HG02840 (cell line): Measurements from ENCODE around the gene VKORC1.
A peak's percentile ranks its signal among the peaks of the same experiment; 100 is the strongest.

ENCODE experiments used
- ATAC-seq: cut with Tn5 transposase; IDR thresholded peaks from one replicate; pipeline ENCODE4 v1.9.1; 2021; ENCODE audit warnings: mild to moderate bottlenecking, moderate library complexity, moderate number of reproducible peaks; ENCODE audit not compliant: unreplicated experiment, low FRiP score

The VKORC1 gene

DNA sequence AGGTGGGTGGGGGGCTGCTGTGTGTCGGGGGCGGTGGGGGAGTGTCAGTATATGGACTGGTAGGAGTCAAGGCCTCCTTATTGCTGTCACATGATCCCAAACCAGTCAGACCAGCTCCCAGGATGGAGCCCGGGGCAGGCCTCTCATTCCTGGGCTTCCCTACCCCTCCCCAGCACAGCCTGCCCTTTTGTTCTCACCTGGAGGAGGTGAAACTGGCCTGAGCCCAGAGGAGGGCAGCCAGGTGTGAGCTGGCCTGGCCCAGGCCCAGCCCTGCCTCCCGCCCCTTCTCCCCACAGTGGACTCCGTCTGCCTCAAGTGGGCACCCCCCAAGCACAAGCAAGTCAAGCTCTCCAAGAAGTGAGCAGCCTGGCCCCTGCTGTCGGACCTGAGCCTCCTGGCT lies 36.3 kb upstream of the VKORC1 start:
- no peak for ATAC-seq

DNA sequence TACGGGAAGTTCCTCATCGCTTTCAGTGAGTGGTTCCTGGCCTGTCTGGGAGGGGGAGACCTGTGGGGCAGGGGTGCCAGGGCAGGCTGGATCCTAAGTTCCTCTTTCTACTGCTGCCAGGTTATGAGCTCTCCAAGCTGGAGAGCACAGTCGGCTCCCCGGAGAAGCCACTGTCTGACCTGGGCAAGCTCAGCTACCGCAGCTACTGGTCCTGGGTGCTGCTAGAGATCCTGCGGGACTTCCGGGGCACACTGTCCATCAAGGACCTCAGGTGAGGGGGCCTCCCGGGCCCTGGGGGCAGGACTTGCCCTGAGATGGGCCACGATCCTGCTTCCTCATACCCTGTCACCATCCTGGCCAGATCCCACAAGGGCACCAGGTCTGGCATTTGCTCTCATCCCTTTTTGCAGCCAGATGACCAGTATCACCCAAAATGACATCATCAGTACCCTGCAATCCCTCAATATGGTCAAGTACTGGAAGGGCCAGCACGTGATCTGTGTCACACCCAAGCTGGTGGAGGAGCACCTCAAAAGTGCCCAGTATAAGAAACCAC lies 35.8 kb upstream of the VKORC1 start:
- no peak for ATAC-seq

DNA sequence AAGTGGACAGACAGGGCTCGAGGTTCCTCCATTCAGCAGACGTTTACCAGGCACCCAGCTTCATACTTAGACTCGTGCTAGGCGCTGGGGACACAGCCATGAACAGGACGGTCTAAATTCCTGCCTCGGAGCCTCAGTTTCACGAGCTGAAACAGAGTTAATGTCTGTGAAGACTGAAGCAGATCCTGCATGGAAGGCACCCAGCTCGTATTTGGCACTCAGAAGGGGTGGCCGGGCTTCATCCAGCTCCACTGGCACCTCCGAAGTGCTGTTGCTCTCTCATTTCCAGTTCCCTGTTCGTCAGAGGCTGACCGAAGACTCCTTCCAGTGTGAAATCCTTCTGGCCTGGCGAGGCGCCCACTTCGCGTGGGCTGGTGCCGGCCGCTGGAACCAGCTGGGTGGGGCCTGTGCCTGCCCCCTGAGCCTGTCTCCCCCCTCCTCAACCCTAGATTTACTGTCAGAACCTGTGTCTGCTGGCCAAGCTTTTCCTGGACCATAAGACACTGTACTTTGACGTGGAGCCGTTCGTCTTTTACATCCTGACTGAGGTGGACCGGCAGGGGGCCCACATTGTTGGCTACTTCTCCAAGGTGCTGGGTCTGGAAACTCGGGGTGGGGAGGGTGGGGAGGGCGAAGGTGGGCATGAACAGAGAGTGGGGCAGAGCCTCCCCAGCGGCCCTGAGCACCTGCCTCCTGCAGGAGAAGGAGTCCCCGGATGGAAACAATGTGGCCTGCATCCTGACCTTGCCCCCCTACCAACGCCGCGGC lies 35.2 kb upstream of the VKORC1 start:
- no peak for ATAC-seq

DNA sequence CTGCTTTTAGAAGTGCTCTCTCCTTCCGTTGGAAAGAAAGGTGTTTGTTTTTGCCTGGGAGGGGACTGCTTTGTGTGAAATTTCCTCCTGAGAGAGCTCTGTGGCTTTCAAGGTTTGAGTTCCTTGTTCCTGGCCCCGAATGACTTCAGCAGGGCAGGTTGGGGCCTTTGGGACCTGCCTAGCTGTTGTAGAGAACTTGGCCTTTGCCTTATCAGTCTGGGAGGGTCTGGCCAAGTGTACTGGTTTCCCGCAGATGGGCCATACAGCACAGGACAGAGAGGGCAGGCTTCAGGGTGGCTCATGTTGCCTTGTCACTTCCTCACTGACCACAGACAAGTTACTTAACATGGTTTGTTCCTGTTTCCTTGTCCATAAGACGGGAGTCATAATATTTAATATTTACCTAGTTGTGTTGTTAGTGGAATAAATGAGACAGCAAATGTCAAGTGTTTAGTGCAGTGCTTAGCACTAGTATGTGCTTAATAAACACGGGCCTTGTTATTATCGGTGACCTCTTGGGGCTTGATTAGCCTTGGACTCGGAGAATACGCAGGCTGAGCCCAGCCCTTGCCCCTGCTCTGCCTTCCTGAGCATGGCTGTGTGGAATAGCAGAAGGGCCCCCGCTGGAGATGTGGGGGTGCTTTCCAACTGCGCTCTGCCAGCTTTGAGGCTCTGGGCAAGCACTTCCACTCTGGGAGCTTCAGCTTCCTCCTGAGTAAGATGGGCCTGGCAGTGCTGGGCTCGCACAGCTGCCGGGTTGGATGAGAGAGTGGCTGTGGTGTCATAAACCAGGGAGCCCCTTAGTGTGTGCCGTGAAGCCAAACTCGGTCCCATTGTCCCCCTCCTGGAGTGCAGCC lies 34.3 kb upstream of the VKORC1 start:
- ATAC-seq: no peak

DNA sequence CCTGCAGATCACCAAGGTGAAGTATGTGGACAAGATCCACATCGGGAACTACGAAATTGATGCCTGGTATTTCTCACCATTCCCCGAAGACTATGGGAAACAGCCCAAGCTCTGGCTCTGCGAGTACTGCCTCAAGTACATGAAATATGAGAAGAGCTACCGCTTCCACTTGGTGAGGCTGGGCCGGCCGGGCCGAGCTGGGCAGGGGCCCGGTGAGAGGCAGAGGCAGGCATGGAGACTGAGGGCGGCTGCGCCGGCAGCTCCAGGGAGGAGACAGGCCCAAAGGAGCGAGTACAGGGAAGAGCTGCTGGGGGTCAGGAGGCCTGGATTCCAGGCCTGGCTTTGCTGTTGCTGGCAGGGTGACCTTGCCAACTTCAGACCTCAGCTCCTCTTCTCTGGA lies 32.6 kb upstream of the VKORC1 start:
- no peak for ATAC-seq

DNA sequence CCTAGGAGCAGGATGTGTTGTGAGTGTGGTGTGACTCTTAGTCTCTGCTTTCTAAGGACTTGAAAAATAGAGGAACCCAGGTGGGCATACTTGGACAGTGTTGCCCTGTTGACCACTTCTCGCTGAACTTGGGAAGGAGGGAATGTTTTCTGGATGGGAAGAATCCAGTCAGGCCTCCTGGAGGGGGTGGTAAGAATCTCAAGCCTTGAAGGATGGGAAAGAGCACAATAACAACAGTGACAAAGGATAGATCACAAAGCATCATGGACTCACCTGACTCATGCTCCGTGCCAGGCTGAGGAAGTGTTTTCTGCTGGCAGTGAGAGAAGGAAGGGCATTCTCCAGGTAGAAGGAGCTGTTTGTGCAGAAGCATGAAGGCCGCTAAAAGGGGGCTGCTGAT lies 31.2 kb upstream of the VKORC1 start:
- no peak for ATAC-seq

DNA sequence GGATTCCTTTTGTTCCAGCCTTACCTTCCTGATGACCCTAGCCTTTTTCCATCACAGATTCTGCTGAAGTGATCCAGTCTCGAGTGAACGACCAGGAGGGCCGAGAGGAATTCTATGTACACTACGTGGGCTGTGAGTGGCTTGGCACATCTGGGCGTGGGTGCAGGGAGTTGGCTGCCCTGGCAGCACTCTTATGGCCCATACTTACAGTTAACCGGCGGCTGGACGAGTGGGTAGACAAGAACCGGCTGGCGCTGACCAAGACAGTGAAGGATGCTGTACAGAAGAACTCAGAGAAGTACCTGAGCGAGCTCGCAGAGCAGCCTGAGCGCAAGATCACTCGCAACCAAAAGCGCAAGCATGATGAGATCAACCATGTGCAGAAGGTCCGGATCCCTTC lies 25.5 kb upstream of the VKORC1 start:
- ATAC-seq: no peak

DNA sequence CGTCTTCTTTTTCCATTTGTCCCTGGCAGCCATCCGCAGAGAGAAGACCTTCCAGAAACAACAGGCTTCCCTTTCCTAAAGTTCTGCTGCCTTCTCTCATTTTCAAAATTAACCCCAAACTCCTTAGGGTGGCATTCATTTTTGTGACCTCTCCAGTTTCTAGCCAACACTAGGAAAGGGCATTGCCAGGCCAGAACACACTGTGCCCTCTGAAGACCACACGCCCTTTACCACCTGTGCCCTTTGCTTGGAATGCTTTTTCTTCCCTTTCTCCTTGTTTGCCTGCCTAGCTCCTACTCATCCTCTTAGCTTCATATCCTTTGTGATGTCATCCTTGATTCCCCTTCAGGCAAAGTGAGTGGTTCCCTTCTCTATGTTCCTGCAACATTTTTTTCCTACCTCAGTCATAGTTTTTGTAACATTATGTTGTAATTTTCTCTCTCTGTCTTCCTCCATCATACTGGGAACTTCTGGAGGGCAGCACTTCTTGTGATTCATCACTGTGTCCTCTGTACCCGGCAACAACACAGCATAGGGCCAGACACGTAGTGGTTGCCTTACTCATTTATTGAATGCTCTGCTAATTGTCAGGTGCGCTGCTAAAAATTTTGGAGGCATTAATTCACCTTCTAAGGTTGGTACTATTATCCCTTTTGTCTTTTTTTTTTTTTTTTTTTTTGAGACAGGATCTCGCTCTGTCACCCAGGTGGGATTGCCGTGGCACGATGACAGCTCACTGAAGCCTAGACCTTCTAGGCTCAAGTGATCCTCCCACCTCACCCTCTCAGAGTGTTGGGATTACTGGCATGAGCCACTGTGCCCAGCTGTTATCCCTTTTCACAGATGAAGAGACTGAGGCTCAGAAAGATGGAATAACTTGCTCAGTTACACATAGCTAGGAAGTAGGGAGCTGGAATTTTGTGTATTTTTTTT lies 23.9 kb upstream of the VKORC1 start:
- ATAC-seq: no peak

DNA sequence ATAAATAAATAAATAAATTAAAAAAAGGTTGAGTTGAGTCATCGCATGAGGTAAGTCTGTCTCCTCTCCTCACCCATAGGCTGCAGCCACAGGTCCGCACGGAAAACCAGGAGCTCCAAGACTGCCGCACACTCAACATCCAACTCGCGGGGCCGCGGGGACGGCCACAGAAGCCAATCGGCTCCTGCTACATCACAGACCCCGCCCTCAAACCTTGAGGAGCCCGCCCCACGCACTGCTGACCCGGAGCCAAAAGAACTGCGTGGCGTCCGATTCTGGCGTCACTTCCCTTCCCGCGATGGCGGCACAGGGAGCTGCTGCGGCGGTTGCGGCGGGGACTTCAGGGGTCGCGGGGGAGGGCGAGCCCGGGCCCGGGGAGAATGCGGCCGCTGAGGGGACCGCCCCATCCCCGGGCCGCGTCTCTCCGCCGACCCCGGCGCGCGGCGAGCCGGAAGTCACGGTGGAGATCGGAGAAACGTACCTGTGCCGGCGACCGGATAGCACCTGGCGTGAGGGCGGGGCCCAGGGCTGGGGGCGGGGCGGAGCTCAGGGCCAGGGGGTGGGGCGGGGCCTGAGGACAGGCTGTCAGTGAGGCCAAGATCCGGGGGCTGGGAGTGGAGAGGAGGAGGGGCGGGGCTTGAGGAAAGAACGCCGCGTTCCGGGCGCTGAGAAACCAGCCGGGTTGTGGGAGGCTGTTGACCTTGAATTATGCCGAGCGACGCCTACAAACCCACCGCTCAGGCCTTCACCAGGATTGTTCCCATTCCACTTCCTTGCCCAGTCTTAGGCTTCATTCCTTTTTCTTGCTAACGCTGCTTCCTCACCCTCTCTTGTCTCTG lies 23.0 kb upstream of the VKORC1 start, which contains the start of gene KAT8:
KAT8 (plus strand) TSS at position 281 of the 839 bp plus-strand sequence; CDS start at position 299, 18 bp downstream.
- peak; percentile 94 for ATAC-seq

DNA sequence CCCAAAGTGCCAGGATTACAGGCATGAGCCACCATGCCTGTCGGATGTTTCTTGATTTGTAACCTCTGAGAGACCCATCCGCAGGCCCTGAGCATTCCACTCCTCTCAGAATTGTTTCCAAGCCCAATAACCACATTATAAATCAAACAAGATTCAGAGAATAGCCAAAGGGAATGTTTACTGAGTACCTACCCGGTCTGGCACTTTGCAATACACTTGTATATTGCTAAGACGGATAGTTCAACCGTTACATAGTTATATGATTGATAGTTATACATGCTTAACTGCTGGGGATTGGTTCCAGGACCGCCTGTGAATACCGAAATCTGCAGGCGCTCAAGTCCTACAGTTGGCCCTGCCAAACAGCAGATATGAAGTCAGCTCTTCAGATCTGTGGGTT lies 19.9 kb upstream of the VKORC1 start:
- no peak for ATAC-seq

DNA sequence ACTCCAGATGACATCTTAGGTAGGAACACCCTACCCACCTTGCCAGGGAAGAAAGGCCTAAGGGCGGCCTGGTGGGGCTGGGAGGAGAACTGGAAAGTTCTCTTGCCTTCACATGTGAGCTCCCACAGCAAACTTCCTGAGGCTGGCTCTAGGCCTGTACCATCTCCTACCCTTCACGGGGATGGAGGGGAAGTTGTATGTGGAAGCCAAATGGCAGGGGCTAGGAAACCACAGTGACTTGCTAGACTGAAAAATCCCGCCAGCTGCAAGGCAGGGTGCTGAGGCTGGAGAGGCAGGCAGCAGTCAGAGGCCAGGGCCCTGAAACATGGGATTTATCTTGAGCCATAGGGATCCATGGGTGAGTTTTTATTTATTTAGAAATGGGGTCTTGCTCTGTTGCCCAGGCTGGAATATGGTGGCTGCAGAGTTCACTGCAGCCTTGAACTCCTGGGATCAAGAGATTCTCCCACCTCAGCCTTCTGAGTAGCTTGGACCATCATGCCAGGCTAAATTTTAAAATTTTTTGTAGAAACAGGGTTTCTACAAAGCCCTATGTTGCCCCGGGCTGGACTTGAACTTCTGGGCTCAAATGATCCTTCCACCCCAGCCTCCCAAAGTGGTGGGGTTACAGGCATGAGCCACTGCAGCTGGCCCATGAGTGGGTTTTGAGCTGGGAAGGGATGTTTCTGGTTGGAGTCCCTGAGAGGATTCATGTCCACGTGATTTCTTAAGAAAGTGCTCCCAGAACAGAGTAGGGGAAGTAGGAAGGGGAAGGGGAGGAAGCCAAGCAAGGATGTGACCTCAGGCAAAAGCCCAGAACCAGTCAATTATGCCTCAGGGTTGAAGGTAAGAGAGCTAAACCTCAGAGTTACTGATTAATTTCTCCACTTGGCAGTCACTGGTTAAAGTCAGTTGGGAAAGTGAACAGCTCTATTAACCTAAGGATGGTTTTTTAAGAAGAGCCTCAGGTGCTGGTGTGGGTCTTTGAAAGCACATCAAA lies 18.8 kb upstream of the VKORC1 start:
- no peak for ATAC-seq

DNA sequence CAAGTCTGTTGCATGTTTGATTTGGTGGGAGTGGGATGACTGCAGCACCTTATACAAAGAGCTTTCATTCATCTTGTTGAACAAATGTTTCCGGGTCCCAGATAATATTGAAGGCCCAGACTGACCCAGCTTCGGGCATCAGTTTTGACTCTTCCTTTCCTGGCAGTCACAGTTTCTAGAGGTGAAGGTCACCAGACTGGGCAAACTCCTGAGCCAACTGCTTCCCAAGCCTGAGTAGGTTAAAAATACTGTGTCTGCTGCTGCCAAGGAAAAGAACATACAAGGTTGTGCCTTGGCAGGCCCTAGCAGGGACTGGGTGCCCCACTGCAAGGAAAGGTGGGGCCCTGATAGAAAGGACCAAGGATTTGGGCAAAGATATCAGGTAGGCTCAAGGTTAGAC lies 18.1 kb upstream of the VKORC1 start:
- no peak for ATAC-seq

DNA sequence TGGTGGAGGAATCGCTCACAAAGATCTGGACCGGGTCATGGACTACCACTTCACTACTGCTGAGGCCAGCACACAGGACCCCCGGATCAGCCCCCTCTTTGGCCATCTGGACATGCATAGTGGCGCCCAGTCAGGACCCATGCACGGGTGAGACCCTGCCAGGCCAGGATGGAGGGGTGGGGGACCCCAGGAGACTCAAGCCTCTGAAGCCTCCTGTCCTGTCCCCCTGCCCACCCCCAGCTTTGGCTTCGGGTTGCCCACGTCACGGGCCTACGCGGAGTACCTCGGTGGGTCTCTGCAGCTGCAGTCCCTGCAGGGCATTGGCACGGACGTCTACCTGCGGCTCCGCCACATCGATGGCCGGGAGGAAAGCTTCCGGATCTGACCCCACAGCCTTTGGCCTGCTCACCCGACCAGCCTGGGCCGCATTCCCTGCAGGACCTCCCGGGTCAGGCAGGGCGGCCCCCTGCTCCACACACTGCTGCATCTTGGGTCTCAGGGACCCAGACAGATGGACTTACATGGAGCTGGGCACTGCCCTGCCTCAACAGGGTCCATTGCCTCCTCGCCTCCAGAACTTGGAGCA lies 17.4 kb upstream of the VKORC1 start:
- no peak for ATAC-seq

DNA sequence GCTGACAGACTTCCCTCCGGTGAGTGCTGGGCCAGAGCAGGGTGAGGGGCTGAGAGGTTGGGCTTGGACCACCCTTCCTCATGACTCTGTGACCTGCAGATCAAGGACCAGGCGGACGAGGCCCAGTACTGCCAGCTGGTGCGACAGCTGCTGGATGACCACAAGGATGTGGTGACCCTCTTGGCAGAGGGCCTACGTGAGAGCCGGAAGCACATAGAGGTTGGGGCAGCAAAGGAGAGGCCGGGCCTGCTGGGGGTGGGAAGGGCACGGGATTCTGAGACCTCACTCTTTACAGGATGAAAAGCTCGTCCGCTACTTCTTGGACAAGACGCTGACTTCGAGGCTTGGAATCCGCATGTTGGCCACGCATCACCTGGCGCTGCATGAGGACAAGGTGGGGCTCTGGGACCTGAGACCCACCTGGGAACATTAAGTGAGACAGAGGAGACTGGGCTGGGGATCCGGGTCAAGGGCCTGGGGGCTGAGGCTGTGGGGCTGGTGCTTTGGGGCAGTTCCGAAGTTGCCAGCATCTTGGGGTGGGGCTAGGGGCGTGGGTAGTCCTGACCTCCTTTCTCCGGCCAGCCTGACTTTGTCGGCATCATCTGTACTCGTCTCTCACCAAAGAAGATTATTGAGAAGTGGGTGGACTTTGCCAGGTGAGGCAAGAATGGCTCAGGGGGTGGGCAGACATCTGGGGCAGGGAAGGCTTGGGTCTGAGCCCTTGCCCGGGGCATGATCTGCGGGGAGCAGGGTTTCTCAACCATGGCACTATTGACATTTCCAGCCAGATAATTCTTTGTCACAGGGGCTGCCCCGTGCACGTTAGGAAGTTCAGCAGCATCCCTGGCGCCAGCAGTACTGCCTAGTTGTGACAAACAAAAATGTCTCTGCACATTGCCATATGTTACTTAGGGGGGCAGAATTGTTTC lies 15.8 kb upstream of the VKORC1 start:
- ATAC-seq: no peak

DNA sequence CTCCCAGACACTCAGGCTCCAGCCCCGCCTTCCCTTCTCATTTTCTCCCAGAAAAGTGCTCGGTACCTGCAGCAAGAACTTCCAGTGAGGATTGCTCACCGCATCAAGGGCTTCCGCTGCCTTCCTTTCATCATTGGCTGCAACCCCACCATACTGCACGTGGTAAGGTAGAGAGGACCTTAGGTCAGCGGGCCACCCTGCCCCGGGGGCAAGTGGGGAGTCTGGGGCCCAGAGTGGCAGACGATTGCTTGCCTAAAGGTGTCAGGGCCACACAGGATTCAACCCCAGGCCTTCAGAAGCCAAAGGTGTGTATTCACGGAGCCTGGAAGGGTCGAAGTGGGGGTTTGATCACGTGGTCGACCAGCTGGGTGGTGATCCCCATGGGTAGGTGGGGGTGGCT lies 15.0 kb upstream of the VKORC1 start:
- no peak for ATAC-seq

DNA sequence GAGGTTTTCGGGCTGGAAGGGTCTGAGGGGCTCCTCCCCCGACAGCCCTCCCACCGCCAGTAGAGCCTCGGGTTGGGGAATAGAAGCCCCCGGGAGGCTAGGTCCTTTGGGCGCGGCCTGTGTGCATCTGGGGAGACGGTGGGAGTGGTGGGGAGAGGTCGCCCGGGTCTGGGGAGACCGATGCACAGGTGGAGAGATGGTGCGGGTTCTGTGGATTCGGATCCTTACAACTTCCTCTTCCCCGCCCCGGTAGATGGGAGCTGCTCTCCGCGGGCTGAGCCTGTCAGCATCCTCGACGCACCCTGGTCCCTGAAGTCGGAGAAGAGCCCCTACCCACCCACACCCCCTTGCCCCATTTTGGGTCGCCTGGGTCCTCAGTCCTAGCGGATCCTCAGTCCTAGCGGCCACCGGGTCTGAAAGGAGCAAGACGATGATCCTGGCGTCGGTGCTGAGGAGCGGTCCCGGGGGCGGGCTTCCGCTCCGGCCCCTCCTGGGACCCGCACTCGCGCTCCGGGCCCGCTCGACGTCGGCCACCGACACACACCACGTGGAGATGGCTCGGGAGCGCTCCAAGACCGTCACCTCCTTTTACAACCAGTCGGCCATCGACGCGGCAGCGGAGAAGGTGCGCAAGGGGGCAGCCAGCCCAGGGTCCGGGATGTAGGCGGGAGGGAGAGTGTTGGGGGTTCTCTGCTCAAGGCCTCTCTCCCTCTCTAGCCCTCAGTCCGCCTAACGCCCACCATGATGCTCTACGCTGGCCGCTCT lies 14.4 kb upstream of the VKORC1 start:
- ATAC-seq: peak; percentile 3
